Endothelial cell of umbilical vein (primary cell): ENCODE measurements around the gene CDC42BPB.

Experiments used
- CTCF ChIP-seq, 2 donors: IDR thresholded peaks; 1 replicate in 1 of 2; 2 replicates in 1 of 2; pipeline ENCODE4 v1.5.1; 2011; ENCODE audit warnings: low read length in 2 of 2, mild to moderate bottlenecking in 2 of 2, moderate library complexity in 2 of 2, control low read depth in 1 of 2, inconsistent platforms in 1 of 2, low read depth in 1 of 2; ENCODE audit not compliant: insufficient read depth in 1 of 2; ENCODE audit errors: extremely low read depth in 1 of 2
- FOS ChIP-seq: IDR thresholded peaks from 2 replicates; pipeline ENCODE4 v1.6.1; 2011; ENCODE audit warnings: mild to moderate bottlenecking, low read length, moderate library complexity, borderline replicate concordance; ENCODE audit not compliant: insufficient read depth
- MAX ChIP-seq: IDR thresholded peaks from 2 replicates; pipeline ENCODE4 v1.6.1; 2011; ENCODE audit not compliant: insufficient read depth, insufficient read length
- POLR2A ChIP-seq: IDR thresholded peaks from 2 replicates; pipeline ENCODE4 v1.6.1; 2012; ENCODE audit warnings: low read depth, mild to moderate bottlenecking, control low read depth, low read length
- POLR2AphosphoS5 ChIP-seq: IDR thresholded peaks from 2 replicates; pipeline ENCODE4 v1.6.1; 2012; ENCODE audit warnings: low read depth, mild to moderate bottlenecking, control low read depth, low read length, moderate library complexity; ENCODE audit not compliant: insufficient read depth

GRCh38 chr14:102897299-102898027 lies 159.9 kb downstream of the CDC42BPB start:
- TF ChIP-seq CTCF (IDR thresholded peaks at IDR 0.05; ENCODE audit: extremely low read depth in 1 of 2, insufficient read depth in 1 of 2, low read depth in 1 of 2, low read length in 2 of 2): no peak
- no peak for TF ChIP-seq POLR2AphosphoS5
- TF ChIP-seq POLR2A: no peak
- TF ChIP-seq MAX: no peak
- no peak for TF ChIP-seq FOS
